HG03469 (cell line): ENCODE results near the gene PLEKHN1.

Experiments
- ATAC-seq: cut with Tn5 transposase; IDR thresholded peaks from one replicate; pipeline ENCODE4 v1.9.1; 2021; ENCODE audit warnings: mild to moderate bottlenecking, moderate library complexity, moderate number of reproducible peaks; ENCODE audit not compliant: unreplicated experiment

PLEKHN1 gene

DNA sequence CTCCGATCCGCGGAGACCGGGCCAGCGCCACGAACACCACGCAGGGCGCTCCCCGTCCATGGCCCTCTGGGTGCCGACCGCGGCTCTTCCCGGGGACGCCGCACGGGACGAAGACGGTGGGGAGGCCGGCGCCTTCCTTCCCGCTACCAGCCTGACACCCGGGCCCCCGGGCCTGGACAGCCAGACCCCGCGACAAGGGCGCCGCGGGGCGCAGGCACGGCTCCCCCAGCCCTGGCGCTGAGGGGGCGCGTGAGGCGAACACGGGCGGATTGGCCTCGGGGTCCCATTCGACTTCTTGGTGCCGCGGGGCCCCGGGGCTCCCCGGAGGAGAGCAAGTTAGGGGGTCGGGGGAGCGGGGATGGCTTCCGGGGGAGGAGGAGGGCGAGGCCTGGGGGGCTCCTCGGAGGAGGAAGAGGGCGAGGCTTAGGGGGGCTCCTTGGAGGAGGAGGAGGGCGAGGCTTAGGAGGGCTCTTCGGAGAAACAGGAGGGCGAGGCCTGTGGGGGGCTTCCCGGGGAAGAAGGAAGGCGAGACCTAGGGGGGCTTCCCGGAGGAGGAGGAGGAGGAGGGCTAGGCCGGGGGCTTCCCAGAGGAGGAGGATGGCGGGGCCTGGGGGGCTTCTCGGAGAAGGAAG lies 6.4 kb upstream of the PLEKHN1 start:
- ATAC-seq, result no peak

- no peak for ATAC-seq
Observed at GRCh38 chr1:960363-961131, 5.7 kb upstream of the PLEKHN1 start, which contains the start of gene KLHL17. Gene KLHL17 (plus strand): TSS chr1:960584. CDS start chr1:960694, 110 bp downstream.

DNA sequence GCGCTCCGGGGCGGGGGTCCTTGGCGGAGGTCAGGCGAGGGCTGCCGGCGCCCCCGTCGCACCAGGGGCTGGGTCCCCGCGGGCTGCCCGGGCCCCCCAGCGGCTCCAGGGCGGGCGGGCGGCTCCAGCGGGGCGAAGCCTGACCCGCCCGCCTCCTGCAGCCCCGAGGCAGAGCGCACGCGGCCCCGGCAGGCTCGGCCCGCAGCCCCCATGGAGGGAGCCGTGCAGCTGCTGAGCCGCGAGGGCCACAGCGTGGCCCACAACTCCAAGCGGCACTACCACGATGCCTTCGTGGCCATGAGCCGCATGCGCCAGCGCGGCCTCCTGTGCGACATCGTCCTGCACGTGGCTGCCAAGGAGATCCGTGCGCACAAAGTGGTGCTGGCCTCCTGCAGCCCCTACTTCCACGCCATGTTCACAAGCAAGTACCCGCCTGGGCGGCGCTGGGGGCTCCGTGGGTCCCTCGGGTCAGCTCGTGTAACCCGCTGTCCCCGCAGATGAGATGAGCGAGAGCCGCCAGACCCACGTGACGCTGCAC lies 5.1 kb upstream of the PLEKHN1 start:
- ATAC-seq, result no peak

- no peak for ATAC-seq
Observed at GRCh38 chr1:962381-963300, 3.6 kb upstream of the PLEKHN1 start.

DNA sequence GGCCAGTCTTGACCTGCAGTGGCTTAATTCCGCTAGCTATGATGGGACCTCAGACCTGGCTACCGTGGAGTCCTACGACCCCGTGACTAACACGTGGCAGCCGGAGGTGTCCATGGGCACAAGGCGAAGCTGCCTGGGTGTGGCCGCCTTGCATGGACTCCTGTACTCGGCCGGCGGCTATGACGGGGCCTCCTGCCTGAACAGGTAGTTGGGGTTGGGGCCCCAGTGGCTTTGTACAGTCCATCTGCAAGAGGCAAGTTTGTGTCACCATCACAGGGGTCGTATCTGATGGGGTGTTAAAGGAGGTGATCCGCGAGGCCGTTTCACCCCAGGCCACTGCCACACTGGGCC lies 3.0 kb upstream of the PLEKHN1 start:
- no peak for ATAC-seq

DNA sequence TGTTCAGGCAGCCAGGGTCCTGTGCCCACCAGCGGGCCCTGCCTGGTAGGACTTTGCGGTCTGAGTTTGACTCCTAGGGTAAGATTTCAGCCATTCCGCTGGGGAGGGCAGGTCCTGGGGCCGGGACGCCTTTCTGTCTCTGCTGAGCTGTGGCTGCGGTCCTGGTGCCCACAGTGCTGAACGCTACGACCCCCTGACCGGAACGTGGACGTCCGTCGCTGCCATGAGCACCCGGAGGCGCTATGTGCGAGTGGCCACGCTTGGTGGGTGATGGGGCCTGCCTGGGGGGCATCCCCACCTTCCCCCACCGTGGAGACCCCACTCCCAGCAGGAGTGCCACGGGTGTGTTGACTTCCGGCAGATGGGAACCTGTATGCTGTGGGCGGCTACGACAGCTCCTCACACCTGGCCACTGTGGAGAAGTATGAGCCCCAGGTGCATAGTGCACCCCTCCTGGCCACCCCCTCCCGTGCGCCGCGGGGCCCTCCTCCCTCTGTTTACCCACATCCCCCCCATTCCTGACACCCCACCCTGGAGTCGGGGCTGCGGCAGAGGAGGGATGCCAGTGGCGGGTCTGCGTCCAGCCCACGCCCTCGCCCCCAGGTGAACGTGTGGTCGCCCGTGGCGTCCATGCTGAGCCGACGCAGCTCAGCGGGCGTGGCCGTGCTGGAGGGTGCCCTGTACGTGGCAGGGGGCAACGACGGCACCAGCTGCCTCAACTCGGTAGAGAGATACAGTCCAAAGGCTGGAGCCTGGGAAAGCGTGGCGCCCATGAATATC lies 2.3 kb upstream of the PLEKHN1 start:
- ATAC-seq, result no peak

DNA sequence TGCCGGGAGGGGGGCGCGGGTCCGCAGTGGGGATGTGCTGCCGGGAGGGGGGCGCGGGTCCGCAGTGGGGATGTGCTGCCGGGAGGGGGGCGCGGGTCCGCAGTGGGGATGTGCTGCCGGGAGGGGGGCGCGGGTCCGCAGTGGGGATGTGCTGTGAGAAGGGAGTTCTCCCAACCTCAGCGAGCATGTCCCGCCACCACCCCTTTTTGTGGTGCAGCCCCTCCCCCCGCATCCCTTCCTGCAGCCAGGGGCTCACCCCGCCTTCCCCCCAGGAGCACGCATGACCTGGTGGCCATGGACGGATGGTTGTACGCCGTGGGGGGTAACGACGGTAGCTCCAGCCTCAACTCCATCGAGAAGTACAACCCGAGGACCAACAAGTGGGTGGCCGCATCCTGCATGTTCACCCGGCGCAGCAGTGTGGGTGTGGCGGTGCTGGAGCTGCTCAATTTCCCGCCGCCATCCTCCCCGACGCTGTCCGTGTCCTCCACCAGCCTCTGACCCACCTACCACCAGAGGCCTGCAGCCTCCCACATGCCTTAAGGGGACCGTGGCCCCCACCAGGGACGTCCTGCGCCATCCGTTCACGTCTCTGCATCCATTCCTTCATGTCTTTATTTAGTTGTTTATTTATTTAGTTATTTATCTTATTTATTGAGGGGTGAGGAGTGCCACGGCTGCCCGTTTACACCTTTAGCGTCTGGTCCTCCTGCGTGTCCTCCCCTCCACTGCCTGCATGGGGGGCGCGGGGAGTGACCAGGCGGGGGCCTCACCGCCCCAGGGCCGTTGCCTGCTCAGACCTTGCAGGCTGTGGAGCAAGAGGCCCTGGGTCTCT lies 1.4 kb upstream of the PLEKHN1 start:
- ATAC-seq, result no peak

- ATAC-seq, result no peak
Observed at GRCh38 chr1:965526-966134, 652 bp upstream of the PLEKHN1 start.

- ATAC-seq, result no peak
Observed at GRCh38 chr1:966704-967300, 520 bp downstream of the PLEKHN1 start.

GRCh38 chr1:967466-968343 lies 1.4 kb downstream of the PLEKHN1 start:
- ATAC-seq, result no peak

DNA sequence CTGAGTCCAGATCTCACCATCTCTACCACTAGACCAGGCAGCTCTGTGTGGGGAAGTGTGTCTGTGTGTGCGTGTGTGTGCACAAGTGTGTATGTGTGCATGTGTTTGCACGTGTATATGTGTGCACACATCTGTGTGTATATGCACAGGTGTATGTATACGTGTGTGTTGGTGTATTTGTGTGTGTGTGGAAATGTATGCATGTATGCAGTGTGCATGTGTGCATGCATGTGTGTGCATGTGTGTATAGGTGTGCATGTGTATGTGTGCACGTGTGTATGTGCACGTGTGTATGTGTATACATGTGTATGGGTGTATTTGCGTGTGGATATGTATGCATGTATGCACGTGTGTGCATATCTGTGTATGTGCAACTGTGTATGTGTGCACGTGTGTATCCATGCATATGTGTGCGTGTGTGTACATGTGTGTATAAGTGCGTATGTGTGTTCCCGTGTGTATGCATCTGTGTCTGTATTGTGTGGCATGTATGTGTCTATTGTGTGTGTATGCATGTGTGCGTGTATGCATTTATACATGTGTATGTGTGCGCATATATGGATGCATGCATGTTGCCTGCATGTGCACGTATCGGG lies 3.1 kb downstream of the PLEKHN1 start:
- ATAC-seq, result no peak

DNA sequence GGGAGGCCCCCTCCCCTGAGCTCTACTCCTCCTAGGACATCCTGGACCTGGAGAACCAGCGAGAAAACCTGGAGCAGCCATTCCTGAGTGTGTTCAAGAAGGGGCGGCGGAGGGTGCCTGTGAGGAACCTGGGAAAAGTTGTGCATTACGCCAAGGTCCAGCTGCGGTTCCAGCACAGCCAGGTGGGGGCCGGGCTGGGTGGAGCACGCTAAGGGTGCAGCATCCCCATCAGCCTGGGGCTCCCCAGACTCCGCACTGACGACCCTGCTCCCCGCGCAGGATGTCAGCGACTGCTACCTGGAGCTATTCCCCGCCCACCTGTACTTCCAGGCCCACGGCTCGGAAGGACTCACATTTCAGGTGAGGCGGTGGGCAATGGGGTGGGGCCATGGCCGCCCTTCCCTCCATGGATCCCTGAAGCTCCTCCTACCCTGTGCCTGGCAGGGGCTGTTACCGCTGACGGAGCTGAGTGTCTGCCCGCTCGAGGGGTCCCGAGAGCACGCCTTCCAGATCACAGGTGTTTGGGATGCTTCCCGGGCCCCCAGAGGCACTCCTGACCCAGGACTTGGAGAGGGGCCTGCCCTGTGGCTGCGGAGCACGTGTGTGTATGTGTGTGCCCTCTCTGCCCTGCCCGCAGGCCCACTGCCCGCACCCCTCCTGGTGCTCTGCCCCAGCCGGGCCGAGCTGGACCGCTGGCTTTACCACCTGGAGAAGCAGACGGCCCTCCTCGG lies 4.1 kb downstream of the PLEKHN1 start:
- no peak for ATAC-seq

DNA sequence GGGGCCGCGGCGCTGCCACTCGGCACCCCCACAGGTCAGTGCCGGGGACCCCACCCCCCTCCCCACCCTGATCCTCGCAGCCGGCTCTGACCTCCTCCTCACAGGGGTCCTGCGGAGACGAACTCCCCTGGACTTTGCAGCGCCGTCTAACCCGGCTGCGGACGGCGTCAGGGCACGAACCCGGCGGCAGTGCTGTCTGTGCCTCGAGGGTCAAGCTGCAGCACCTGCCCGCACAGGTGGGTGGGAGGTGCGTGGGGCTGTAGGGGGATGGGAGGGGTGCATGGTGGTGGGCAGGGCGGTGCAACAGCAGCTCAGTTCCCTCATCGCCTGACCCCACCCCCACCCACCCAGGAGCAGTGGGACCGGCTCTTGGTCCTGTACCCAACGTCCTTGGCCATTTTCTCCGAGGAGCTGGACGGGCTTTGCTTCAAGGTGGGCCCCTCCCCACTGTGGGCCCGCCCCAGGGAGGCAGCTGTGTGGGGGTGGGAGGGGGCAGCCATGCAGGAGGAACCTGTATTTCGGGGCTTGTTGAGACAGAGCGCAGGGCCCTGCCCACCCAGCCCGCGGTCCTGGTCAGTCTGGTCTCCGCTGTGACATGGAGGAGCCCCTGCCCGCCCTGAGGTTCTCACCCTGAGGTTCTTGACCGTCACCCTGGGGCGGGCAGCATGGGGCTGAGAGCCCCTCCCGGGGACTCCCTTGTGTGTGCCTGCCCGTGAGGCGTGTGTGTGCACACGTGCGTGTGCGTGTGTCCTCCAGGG lies 4.9 kb downstream of the PLEKHN1 start:
- ATAC-seq, result no peak

GRCh38 chr1:971751-972506 lies 5.6 kb downstream of the PLEKHN1 start:
- ATAC-seq, result no peak

DNA sequence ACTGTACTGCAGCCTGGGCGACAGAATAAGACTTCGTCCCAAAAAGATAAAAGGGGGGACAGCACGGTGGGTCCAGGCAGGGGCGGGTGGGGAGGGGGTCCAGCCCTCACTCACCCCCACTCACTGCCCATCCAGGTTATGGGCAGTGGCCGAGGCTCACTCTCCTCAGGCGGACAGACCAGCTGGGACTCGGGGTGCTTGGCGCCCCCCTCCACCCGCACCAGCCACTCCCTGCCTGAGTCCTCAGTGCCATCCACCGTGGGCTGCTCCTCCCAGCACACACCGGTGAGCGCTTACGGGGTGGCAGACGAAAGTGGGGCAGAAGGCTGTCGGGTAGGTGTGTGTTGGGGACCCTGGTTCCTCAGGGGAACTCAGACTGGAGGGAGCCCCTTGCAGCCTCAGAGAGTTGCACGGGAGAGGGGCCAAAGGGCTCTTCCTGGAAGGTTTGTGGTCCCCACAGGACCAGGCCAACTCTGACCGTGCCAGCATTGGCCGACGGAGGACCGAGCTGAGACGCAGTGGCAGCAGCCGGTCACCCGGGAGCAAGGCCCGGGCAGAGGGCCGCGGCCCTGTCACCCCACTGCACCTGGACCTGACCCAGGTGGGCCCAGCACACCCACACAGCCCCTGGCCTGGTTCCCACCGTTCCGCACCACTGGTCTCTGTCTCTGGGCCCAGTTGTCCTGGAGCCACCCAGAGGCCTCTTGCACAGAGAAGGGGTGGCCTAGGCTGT lies 6.6 kb downstream of the PLEKHN1 start:
- ATAC-seq, result no peak
